GM13976 (cell line): ENCODE results near the gene EFCAB11.

Source experiments
- DNase-seq: peaks from one replicate; pipeline ENCODE4 v3.0.0; 2012; ENCODE audit warnings: low spot score
- CTCF ChIP-seq: IDR thresholded peaks from 2 replicates; pipeline ENCODE4 v1.5.1; 2012; ENCODE audit warnings: borderline replicate concordance, mild to moderate bottlenecking; ENCODE audit not compliant: insufficient read depth; ENCODE audit errors: extremely low read depth, missing control alignments, control extremely low read depth
- in situ Hi-C: fragments of 300-500 bp; cut with MboI; formaldehyde crosslinking; loops from one replicate; pipeline ENCODE4 v1.12.0; 2022; ENCODE audit warnings: low sequenced_read_pairs, mixed read lengths, inconsistent platforms; ENCODE audit not compliant: unreplicated experiment

EFCAB11 gene

GRCh38 chr14:89908712-89909450, 45.6 kb downstream of the EFCAB11 start:
- TF ChIP-seq CTCF, result no peak
- DNase-seq, result no peak
- in situ Hi-C loops, result loop anchor here (25.0 kb wide), 1 partner anchor 747 kb away; no protein-coding TSS in a partner anchor

GRCh38 chr14:89907655-89908054, 46.9 kb downstream of the EFCAB11 start:
- DNase-seq, result no peak

GRCh38 chr14:89906000-89906399, 48.5 kb downstream of the EFCAB11 start:
- no peak for DNase-seq

More at GRCh38 chr14:89907655-89908054, 46.9 kb downstream of the EFCAB11 start:
- in situ Hi-C loops, result loop anchor here (25.0 kb wide), 1 partner anchor 745 kb away; no protein-coding TSS in a partner anchor
- TF ChIP-seq CTCF, result no peak

GRCh38 chr14:89903340-89903952, 51.1 kb downstream of the EFCAB11 start:
- DNase-seq, result no peak
- TF ChIP-seq CTCF, result no peak
- in situ Hi-C loops, result loop anchor here (25.0 kb wide), 1 partner anchor 741 kb away; no protein-coding TSS in a partner anchor

More at GRCh38 chr14:89906000-89906399, 48.5 kb downstream of the EFCAB11 start:
- no peak for TF ChIP-seq CTCF
- in situ Hi-C loops, result loop anchor here (25.0 kb wide), 1 partner anchor 744 kb away; no protein-coding TSS in a partner anchor

- in situ Hi-C loops, result loop anchor here (25.0 kb wide), 1 partner anchor 741 kb away; no protein-coding TSS in a partner anchor
- TF ChIP-seq CTCF, result no peak
- DNase-seq, result no peak
Observed at GRCh38 chr14:89902881-89903280, 51.6 kb downstream of the EFCAB11 start.

GRCh38 chr14:89900802-89901201, 53.7 kb downstream of the EFCAB11 start:
- TF ChIP-seq CTCF, result no peak
- DNase-seq, result no peak
- in situ Hi-C loops, result loop anchor here (25.0 kb wide), 1 partner anchor 739 kb away; no protein-coding TSS in a partner anchor
